ENCODE data around the gene UAP1L1.
A peak's percentile ranks its signal among the peaks of the same experiment; 100 is the strongest.

Gene UAP1L1

DNA sequence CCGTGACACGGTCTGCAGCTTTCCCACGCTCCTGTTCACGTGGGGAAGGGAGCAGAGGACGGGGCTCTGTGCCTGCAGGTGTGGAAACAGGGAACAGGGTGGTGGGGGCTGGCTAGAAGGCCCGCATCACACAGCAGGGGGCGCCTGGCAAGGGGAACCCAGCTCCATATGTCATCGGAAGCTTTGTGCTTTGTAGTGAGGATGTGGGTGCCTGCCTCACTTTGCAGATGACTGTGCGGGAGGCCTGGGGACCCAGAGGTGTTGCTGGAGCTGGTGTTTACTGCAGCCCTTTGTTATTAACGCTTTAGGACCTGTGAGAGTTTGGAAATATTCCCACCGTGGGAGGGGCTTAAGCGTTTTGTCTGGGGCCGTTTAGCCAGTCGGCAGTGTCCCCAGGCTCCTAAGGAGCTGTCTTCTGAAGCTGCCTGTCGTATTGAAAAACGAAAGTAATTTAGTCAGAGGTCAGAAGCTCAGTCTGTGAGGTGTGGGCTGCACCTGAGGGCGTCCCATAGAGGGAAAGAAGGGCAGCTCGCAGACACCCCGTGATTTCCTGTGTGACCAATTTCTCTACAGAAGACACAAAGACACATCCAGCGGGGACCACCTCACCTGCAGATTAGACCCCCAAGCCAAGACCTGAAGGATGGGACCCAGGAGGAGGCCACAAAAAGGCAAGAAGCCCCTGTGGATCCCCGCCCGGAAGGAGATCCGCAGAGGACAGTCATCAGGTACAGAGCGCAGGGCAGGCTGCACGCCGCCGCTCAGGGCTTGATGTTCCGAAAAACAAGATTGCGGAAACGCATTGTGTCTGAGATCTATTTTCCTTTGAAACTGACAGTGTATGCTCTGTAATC, 18.6 kb downstream of the UAP1L1 start:
- peak; percentile 71 for DNase-seq (ENCODE audit: insufficient read length)
- TF ChIP-seq POLR2AphosphoS5 (IDR thresholded peaks at IDR 0.05; ENCODE audit: low read depth, low read length) (no peak), TAF1 (IDR thresholded peaks at IDR 0.05; ENCODE audit: borderline replicate concordance, low read depth, low read length) (no peak), POLR2A (IDR thresholded peaks at IDR 0.05; ENCODE audit: low read depth, low read length) (no peak)
- FAIRE-seq: peak; percentile 92

DNA sequence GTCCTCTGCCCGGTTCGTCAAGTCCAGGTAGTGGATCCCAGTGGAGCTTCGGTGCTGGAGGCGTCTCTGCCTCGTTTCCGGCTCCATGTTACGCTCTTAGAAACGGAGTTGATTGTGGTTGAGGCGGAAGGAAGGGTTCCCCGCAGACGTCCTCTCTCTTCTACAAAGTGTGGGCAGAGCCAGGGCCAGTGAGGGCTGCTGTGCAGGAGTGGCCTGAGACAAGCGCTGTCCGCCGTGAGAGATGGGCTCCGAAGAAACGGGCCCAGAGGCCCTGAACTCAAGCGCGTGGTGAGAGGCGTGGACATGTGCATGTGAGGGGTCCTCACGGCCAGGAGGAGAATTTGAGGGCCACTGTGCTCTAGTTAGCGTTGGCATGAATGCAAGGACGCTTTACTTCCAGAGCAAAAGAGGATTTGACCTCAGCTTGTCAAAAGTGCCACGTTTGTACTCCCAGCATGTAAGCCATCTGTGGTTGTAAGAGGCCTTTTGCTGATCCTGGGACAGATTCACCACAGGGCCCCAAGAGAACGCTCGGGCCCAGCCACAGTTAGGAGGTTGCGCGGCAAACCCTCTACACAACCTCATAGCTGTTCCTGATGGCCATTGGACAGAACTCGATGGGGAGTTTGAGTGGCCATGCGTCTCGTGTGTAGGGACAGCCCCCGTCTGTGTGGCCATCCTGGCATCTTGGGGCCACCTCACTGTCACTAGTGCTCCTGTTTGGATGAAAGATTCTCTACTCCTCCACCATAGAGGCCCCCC, 19.6 kb downstream of the UAP1L1 start:
- TF ChIP-seq TAF1 (IDR thresholded peaks at IDR 0.05; ENCODE audit: borderline replicate concordance, low read depth, low read length) (no peak), POLR2A (IDR thresholded peaks at IDR 0.05; ENCODE audit: low read depth, low read length) (no peak)
- FAIRE-seq (no peak), DNase-seq (ENCODE audit: insufficient read length) (no peak)

DNA sequence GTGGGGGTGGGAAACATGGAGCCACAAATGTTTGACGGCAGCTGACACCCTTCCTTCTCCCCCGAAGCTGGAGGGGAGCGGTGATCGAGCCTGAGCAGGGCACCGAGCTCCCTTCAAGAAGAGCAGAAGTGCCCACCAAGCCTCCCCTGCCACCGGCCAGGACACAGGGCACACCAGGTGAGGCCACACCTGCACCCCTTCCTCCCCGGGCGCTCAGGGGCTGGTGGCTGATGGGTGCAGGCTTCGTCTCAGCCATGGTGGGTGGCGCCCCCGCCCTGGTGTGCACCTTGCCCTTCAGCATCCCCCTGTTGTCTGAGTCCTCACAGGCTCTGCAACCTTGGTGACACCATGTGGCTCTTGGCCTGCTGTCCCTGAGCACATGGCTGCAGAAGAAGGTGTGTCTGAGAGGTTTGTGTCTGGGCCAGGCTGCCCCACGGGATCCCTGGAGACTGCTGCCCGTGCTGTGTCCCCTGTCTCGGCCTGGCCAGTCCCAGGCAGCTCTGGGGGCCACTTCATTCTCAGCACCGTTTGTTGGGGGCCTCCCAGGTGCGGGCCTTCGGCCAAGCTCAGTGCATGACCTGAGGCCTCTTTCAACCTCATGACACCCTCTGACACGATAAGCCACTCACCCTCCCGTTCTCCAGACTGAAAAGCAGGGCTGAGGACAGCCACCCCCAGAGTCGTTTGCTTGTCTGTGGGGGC, 20.6 kb downstream of the UAP1L1 start:
- no peak for FAIRE-seq
- TF ChIP-seq POLR2A (IDR thresholded peaks at IDR 0.05; ENCODE audit: low read depth, low read length) (no peak), POLR2AphosphoS5 (IDR thresholded peaks at IDR 0.05; ENCODE audit: low read depth, low read length) (no peak), TAF1 (IDR thresholded peaks at IDR 0.05; ENCODE audit: borderline replicate concordance, low read depth, low read length) (no peak)
- DNase-seq (ENCODE audit: insufficient read length): no peak

DNA sequence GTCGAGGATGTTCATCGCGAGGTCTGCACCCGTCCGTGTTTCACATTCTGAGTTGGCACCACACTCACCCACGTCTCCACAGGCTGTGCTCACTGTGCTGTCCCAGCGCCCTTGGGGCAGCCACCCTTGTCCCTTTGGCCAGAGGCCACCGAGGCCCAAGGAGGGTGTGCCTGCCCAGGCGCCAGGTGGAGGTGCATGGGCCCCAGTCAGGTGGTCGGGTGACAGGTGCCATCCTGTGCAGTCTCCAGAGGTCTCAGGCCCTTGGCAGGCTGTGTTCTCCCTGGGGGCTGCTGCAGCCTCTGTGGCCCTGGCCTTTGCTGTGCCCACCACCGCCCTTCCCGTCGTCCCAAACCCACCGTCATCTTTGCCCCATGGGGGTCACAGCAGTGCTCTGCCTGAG, 21.9 kb downstream of the UAP1L1 start:
- FAIRE-seq (no peak), DNase-seq (ENCODE audit: insufficient read length) (no peak)

DNA sequence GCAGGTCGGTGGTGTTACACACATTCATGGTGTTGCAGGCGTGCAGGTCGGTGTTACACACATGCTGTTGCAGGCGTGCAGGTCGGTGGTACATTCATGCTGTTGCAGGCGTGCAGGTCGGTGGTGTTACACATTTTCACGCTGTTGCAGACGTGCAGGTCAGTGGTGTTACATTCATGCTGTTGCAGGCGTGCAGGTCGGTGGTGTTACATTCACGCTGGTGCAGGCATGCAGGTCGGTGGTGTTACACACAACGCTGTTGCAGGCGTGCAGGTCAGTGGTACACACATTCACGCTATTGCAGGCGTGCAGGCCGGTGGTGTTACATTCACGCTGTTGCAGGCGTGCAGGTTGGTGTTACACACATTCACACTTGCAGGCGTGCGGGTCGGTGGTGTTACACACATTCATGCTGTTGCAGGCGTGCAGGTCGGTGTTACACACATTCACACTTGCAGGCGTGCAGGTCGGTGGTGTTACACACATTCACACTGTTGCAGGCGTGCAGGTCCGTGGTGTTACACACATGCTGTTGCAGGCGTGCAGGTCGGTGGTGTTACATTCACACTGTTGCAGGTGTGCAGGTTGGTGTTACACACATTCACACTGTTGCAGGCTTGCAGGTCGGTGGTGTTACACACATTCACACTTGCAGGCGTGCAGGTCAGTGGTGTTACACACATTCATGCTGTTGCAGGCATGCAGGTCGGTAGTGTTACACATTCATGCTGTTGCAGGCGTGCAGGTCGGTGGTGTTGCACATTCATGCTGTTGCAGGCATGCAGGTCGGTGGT, 26.1 kb downstream of the UAP1L1 start:
- FAIRE-seq (no peak), DNase-seq (ENCODE audit: insufficient read length) (no peak)
- TF ChIP-seq TAF1 (IDR thresholded peaks at IDR 0.05; ENCODE audit: borderline replicate concordance, low read depth, low read length): no peak
- no peak for TF ChIP-seq POLR2AphosphoS5 (IDR thresholded peaks at IDR 0.05; ENCODE audit: low read depth, low read length)
- no peak for TF ChIP-seq POLR2A (IDR thresholded peaks at IDR 0.05; ENCODE audit: low read depth, low read length)

More for the DNA sequence above, 21.9 kb downstream of the UAP1L1 start:
- TF ChIP-seq TAF1 (IDR thresholded peaks at IDR 0.05; ENCODE audit: borderline replicate concordance, low read depth, low read length): no peak
- no peak for TF ChIP-seq POLR2AphosphoS5 (IDR thresholded peaks at IDR 0.05; ENCODE audit: low read depth, low read length)
- TF ChIP-seq POLR2A (IDR thresholded peaks at IDR 0.05; ENCODE audit: low read depth, low read length): no peak

DNA sequence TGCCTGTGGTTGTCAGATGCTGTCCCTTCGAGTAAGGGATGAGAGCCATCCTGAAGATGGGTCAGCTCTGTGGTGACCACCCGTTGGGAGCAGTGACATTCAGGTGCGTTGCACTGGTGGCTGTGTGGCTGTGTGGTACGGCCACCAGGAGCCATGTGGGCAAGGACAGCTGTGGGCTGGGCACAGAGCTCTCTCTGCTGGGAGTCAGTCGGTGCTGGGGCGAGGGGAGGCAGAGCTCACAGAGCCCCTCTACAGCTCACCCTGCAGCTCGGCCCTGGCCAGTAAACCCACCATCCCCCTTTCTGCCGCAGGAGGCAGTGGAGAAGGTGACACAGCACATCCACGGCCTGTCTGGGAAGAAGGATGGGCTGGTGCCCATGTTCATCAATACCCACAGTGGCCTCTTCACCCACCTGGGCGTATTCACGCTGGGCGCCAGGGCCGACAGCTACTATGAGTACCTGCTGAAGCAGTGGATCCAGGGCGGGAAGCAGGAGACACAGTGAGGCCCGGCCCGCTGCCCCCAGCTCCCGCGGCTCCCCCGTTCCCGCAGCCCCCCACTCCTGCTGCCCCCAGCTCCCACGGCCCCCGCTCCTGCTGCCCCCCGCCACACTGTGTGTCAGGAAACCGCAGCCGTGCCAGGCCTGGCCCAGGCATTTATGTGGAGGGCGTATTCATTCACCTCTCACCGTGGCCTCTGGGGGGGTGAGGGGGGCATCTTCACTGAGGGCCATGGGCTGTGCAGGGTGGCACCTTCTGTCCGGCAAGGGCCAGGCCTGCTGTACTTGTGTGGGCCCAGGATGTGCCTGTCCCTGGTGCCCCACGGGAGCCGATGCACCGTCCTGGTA, 28.7 kb downstream of the UAP1L1 start:
- TF ChIP-seq TAF1 (IDR thresholded peaks at IDR 0.05; ENCODE audit: borderline replicate concordance, low read depth, low read length): no peak
- no peak for TF ChIP-seq POLR2AphosphoS5 (IDR thresholded peaks at IDR 0.05; ENCODE audit: low read depth, low read length)
- no peak for TF ChIP-seq POLR2A (IDR thresholded peaks at IDR 0.05; ENCODE audit: low read depth, low read length)
- no peak for FAIRE-seq
- no peak for DNase-seq (ENCODE audit: insufficient read length)

DNA sequence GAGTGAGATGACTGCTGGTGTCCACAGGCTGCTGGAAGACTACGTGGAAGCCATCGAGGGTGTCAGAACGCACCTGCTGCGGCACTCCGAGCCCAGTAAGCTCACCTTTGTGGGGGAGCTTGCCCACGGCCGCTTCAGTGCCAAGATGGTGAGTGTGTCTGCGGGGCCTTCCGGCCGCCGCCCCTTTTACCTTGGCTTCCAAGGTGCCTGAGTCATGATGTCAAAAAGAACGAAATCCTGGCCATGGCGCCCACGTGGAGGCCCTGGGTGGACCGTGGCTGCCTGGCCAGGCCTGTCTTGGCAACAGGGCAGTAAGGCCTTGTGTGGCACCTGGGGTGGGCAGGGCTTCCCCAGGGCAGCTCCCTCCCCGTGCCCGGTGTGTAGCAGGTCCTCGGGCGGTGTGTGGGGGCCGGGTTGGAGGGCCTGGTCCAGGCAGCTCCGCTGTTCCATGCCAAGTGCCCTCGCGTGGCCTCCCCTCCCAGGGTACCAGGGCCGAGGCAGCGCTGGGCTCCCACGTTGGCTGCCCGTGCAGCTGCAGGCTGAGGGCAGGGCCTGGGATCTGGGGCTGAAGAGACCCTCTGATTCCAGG, 29.4 kb downstream of the UAP1L1 start:
- no peak for FAIRE-seq
- no peak for TF ChIP-seq TAF1 (IDR thresholded peaks at IDR 0.05; ENCODE audit: borderline replicate concordance, low read depth, low read length)
- no peak for TF ChIP-seq POLR2A (IDR thresholded peaks at IDR 0.05; ENCODE audit: low read depth, low read length)
- no peak for TF ChIP-seq POLR2AphosphoS5 (IDR thresholded peaks at IDR 0.05; ENCODE audit: low read depth, low read length)

DNA sequence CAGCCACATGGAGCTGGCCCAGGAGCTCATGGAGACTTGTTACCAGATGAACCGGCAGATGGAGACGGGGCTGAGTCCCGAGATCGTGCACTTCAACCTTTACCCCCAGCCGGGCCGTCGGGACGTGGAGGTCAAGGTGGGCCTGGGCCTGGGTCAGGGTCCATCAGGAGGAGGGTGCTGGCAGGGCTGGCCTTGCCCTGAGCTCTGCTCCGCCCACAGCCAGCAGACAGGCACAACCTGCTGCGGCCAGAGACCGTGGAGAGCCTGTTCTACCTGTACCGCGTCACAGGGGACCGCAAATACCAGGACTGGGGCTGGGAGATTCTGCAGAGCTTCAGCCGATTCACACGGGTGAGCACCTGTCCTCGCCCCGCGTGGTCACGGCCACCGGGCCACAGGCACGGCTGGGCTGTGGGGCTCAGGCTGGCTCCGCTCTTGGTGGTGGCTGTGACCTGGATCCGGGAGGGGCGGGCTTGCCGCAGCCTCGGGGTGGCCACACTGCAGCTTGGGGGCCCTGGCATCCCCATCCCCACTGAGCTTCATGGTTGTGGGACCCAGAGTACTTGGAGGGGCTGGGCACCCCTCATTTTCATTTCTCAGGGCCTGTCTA, 30.1 kb downstream of the UAP1L1 start:
- no peak for DNase-seq (ENCODE audit: insufficient read length)
- TF ChIP-seq POLR2AphosphoS5 (IDR thresholded peaks at IDR 0.05; ENCODE audit: low read depth, low read length) (no peak), POLR2A (IDR thresholded peaks at IDR 0.05; ENCODE audit: low read depth, low read length) (no peak), TAF1 (IDR thresholded peaks at IDR 0.05; ENCODE audit: borderline replicate concordance, low read depth, low read length) (no peak)
- FAIRE-seq: no peak

More for the DNA sequence above, 29.4 kb downstream of the UAP1L1 start:
- DNase-seq (ENCODE audit: insufficient read length): no peak

DNA sequence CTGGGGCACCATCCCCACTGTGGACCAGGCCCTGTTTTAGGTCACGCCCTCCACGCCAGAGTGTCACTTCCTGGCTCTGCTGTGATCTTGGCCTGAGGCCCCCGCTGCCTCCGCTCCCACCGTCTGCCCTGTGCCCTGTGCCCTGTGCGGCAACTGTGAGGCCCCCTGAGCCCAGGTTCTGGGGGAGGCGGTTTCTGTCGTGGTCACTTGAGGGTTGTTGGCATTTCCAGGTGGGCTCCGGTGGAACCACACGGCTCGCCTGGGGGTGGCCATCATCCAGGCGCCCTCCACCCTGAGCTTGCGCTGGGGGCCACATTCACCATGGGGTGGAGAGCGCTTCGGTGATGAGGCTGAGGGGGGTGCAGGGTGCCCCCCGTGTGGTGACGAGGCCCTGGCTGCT, 30.7 kb downstream of the UAP1L1 start:
- FAIRE-seq (no peak), DNase-seq (ENCODE audit: insufficient read length) (no peak)
- TF ChIP-seq POLR2A (IDR thresholded peaks at IDR 0.05; ENCODE audit: low read depth, low read length): no peak
- no peak for TF ChIP-seq TAF1 (IDR thresholded peaks at IDR 0.05; ENCODE audit: borderline replicate concordance, low read depth, low read length)
- TF ChIP-seq POLR2AphosphoS5 (IDR thresholded peaks at IDR 0.05; ENCODE audit: low read depth, low read length): no peak

All from GM12892 (cell line).